Uterus (tissue), 4 donors: ENCODE results near the gene TUBGCP5. TPM values are rescaled to one million over a fixed set of nuclear protein-coding genes. Genes with fewer than 3 reads are reported as not detected.
"Not testable (repeated sequence)": the region's sequence is repeated elsewhere in the genome, so short reads cannot be mapped to it uniquely, and the experiment has no call there.

Source experiments
- DNase-seq, 2 donors: peaks; one replicate each; pipeline ENCODE4 v3.0.0-alpha.2; 2019 to 2020
- H3K27ac ChIP-seq, 2 donors: fragments of 200-600 bp; sonication (generic); 1 replicate in 1 of 2; 2 replicates in 1 of 2; pipeline ENCODE4 v1.5.1; 2016 to 2018
- H3K27me3 ChIP-seq, 2 donors: fragments of 200-600 bp; sonication (generic); one replicate each; pipeline ENCODE4 v1.5.1; 2018 to 2019; ENCODE audit warnings: control low read depth in 1 of 2
- H3K36me3 ChIP-seq, 2 donors: fragments of 200-600 bp; sonication (generic); one replicate each; pipeline ENCODE4 v1.5.1; 2019; ENCODE audit warnings: control low read depth in 1 of 2
- H3K4me1 ChIP-seq, 2 donors: fragments of 200-600 bp; sonication (generic); one replicate each; pipeline ENCODE4 v1.5.1; 2018 to 2019; ENCODE audit warnings: control low read depth in 1 of 2
- H3K4me3 ChIP-seq, 2 donors: fragments of 200-600 bp; sonication (generic); 1 replicate in 1 of 2; 2 replicates in 1 of 2; pipeline ENCODE4 v1.5.1; 2018 to 2019; ENCODE audit warnings: mild to moderate bottlenecking in 1 of 2
- H3K9me3 ChIP-seq, 2 donors: fragments of 200-600 bp; sonication (generic); one replicate each; pipeline ENCODE4 v1.5.1; 2019; ENCODE audit warnings: control low read depth in 1 of 2
- POLR2A ChIP-seq, 2 donors: fragments of 450-650 bp; IDR thresholded peaks; one replicate each; pipeline ENCODE4 v1.6.1; 2016; ENCODE audit warnings: antibody characterized with exemption in 2 of 2, mild to moderate bottlenecking in 1 of 2, moderate library complexity in 1 of 2
- intact Hi-C: fragments of 100-400 bp; cut with DNase I; formaldehyde crosslinking; loops from one replicate; pipeline ENCODE4 v1.15.1; 2023; ENCODE audit warnings: low total_unique reads
- total RNA-seq, 4 donors: library from RNA; depleted of rRNA in 3 of 4; stranded (reverse); fragments of >200 nt in 3 of 4; gene quantifications; one replicate each; pipeline versions ENCODE4 v1.1.0 to v1.2.4, GENCODE V29; 2014 to 2023
- TF ChIP-seq, protein P1 (sequence below), 4 experiments: fragments of 200-600 bp in 2 of 4; fragments of 450-650 bp in 2 of 4; sonication (generic) in 2 of 4; IDR thresholded peaks; one replicate each; pipeline ENCODE4 v1.5.1; 2016 to 2019; ENCODE audit warnings: antibody characterized with exemption in 4 of 4, mild to moderate bottlenecking in 2 of 4, moderate library complexity in 1 of 4
- donor health status: DM: yes; HTN: yes; CAD: no.

Gene TUBGCP5
- total RNA-seq, 4 donors from 2014 or later: 12.3 to 41.1 (median 19.5) TPM

DNA sequence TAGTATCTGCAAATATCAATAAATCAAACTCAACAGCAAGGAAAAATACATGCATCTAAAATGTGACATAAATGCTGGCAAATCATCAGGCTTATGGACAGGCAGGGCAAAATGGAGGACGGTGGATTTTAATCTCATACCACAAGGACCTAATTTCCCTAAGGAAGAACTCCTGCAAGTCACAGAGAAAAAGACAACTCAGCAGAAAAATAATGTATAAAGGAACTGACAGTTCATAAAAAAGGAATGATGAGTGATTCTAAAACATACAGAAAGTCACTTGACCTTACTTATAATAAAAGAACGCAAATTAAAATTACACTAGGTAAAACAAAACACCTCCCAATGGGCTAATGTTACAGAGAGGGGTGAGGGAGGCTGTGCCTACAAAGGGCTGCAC is 17.2 kb downstream of the TUBGCP5 start:
- no peaks in the 10 kb centered on the region for H3K4me1 ChIP-seq
- H3K27me3 ChIP-seq: no peaks in the 10 kb centered on the region
- H3K36me3 ChIP-seq: no peaks in the 10 kb centered on the region
- TF ChIP-seq POLR2A (IDR thresholded peaks at IDR 0.05): no peak
- TF ChIP-seq, protein P1, sequence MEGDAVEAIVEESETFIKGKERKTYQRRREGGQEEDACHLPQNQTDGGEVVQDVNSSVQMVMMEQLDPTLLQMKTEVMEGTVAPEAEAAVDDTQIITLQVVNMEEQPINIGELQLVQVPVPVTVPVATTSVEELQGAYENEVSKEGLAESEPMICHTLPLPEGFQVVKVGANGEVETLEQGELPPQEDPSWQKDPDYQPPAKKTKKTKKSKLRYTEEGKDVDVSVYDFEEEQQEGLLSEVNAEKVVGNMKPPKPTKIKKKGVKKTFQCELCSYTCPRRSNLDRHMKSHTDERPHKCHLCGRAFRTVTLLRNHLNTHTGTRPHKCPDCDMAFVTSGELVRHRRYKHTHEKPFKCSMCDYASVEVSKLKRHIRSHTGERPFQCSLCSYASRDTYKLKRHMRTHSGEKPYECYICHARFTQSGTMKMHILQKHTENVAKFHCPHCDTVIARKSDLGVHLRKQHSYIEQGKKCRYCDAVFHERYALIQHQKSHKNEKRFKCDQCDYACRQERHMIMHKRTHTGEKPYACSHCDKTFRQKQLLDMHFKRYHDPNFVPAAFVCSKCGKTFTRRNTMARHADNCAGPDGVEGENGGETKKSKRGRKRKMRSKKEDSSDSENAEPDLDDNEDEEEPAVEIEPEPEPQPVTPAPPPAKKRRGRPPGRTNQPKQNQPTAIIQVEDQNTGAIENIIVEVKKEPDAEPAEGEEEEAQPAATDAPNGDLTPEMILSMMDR (IDR thresholded peaks at IDR 0.05): no peak
- no peak overlapping the region for H3K4me3 ChIP-seq
- intact Hi-C loops: no loop called here
- no peak overlapping the region for H3K27ac ChIP-seq
- no peak for DNase-seq
- H3K9me3 ChIP-seq: no peaks in the 10 kb centered on the region

DNA sequence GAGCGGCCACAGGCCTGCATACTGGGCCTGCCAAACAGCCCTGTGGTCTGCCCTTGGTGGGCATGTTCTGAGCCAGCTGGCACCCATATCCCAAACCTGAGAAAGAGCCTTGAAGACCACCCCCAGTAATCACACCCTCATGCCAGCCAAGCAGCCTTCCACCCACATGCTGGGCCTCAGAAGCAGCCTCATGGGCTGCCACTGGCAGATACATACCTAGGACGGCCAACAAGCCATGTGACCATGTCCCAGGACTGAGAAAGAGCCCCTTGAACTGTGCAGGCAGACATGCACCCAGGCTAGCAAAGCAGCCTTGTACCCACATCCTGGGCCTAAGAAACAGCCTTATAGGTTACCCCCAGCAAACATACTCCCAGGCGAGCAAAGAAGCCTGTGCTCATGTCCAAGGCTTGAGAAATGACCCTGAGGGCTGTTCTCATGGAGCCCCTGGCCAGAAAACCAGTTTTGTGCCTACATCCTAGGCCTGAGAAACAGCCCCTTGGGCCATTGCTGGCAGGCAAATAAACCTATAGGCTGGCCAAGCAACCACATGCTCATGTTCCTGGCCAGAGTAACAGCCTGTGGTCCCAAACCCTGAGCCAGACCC is 24.9 kb downstream of the TUBGCP5 start:
- Histone ChIP-seq H3K27ac (no peak overlapping the region), H3K4me3 (no peak overlapping the region), H3K9me3 (no peaks in the 10 kb centered on the region), H3K4me1 (no peaks in the 10 kb centered on the region), H3K27me3 (no peaks in the 10 kb centered on the region), H3K36me3 (no peaks in the 10 kb centered on the region)
- DNase-seq: no peak
- intact Hi-C loops: no loop called here
- no peak for TF ChIP-seq POLR2A (IDR thresholded peaks at IDR 0.05)
- TF ChIP-seq, protein P1 (IDR thresholded peaks at IDR 0.05): no peak

DNA sequence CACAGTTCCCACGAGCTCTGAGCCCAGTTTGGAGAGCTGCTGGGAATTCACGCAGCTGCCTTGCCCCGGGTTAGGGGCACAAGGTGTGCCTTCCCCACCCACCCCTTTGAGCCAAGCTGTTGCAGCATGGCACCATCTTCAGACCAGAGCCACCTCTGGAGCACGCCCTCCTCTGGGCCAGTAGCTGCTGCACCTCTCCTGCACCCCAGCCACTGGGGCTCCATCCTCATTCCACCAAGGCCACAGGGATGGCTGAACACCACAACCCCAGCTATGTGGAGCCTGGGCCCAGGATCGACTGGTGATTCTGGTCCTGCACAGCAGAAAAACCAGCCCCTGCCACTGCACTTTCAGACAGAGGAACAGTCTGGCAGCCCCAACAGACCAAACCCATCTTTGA is 25.7 kb downstream of the TUBGCP5 start:
- H3K27ac ChIP-seq: no peak overlapping the region
- intact Hi-C loops: no loop called here
- no peaks in the 10 kb centered on the region for H3K36me3 ChIP-seq
- no peaks in the 10 kb centered on the region for H3K9me3 ChIP-seq
- DNase-seq: no peak
- no peaks in the 10 kb centered on the region for H3K27me3 ChIP-seq
- no peaks in the 10 kb centered on the region for H3K4me1 ChIP-seq
- TF ChIP-seq, protein P1 (IDR thresholded peaks at IDR 0.05): no peak
- no peak for TF ChIP-seq POLR2A (IDR thresholded peaks at IDR 0.05)
- H3K4me3 ChIP-seq: no peak overlapping the region

DNA sequence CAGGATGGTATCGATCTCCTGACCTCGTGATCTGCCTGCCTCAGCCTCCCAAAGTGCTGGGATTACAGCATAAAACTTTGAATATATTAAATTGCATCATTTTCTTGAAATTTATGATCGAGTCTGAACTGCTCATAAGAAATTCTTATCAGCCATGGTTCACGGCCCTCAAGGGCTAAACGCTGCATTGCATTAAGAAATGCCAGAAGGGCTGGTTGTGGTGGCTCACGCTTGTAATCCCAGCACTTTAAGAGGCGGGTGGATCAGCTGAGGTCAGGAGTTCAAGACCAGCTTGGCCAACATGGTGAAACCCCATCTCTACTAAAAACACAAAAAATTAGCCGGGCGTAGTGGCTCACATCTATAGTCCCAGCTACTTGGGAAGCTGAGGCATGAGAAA is 26.8 kb downstream of the TUBGCP5 start:
- H3K27ac ChIP-seq, DNase-seq, H3K4me3 ChIP-seq, H3K9me3 ChIP-seq, H3K36me3 ChIP-seq, H3K27me3 ChIP-seq, H3K4me1 ChIP-seq, intact Hi-C loops: not testable (repeated sequence)

DNA sequence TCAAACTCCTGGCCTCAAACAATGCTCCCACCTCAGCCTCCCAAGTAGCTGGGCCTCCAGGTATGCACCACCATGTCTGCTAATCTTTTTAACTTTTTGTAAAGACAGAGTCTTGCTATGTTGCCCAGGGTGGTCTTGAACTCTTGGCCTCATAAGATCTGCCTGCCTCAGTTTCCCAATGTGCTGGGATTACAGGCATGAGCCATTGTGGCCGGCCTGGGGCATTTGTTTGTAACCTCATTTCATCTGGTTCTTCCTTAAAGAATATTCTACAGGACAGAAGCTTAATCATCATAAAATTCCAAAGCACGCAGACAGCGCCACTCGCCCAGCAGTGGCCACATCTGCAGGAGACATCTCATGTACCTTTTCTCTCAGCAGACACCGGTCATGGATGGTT is 35.6 kb downstream of the TUBGCP5 start:
- Histone ChIP-seq H3K27ac (no peak overlapping the region), H3K9me3 (no peaks in the 10 kb centered on the region), H3K27me3 (no peaks in the 10 kb centered on the region), H3K4me3 (no peak overlapping the region), H3K4me1 (no peaks in the 10 kb centered on the region), H3K36me3 (no peaks in the 10 kb centered on the region)
- no peak for DNase-seq
- intact Hi-C loops: no loop called here
- TF ChIP-seq, protein P1 (IDR thresholded peaks at IDR 0.05): no peak
- no peak for TF ChIP-seq POLR2A (IDR thresholded peaks at IDR 0.05)

DNA sequence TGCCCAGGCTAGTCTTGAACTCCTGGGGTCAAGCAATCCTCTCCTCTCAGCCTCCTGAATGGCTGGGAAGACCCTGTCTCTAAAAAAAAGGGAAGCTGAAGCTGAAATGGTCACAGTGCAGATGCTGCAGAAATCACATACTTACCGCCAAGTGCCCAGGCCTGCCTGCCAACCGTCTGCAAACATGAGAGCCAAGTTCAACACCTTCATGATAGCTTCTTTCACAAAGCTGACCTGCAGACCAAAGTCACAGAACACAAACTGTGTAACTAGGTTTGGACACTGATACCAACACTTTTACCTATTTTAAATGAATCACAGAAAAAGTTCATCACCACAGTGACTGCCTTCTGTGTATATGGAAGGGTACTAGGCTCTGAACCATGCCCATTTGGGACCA is 36.4 kb downstream of the TUBGCP5 start:
- intact Hi-C loops: no loop called here
- Histone ChIP-seq H3K4me1 (no peaks in the 10 kb centered on the region), H3K4me3 (no peak overlapping the region), H3K27ac (no peak overlapping the region), H3K9me3 (no peaks in the 10 kb centered on the region), H3K36me3 (no peaks in the 10 kb centered on the region), H3K27me3 (no peaks in the 10 kb centered on the region)
- TF ChIP-seq, protein P1 (IDR thresholded peaks at IDR 0.05): no peak
- TF ChIP-seq POLR2A (IDR thresholded peaks at IDR 0.05): no peak
- no peak for DNase-seq
